GM06990 (cell line): ENCODE results near the gene SNPH.
A peak's percentile ranks its signal among the peaks of the same experiment; 100 is the strongest.

Experiments
- DNase-seq: peaks from one replicate; pipeline ENCODE4 v3.0.0-alpha.2; 2011; ENCODE audit not compliant: insufficient read length; ENCODE audit errors: extremely low read depth
- H3K27me3 ChIP-seq: replicated peaks from 2 replicates; pipeline ENCODE4 v1.6.0; 2011; ENCODE audit warnings: low read length; ENCODE audit not compliant: control insufficient read depth, insufficient read depth
- H3K36me3 ChIP-seq: 2 replicates; pipeline ENCODE4 v1.5.1; 2011; ENCODE audit warnings: low read length; ENCODE audit not compliant: control insufficient read depth, insufficient read depth
- H3K4me3 ChIP-seq: replicated peaks from 2 replicates; pipeline ENCODE4 v1.5.1; 2011; ENCODE audit warnings: low read depth, mild to moderate bottlenecking, control low read depth, low read length
- TF ChIP-seq, protein P1 (sequence below): IDR thresholded peaks from 2 replicates; pipeline ENCODE4 v1.5.1; 2011; ENCODE audit warnings: low read length, control low read depth, mild to moderate bottlenecking, inconsistent platforms; ENCODE audit not compliant: insufficient read depth, poor library complexity, severe bottlenecking

Gene SNPH

DNA sequence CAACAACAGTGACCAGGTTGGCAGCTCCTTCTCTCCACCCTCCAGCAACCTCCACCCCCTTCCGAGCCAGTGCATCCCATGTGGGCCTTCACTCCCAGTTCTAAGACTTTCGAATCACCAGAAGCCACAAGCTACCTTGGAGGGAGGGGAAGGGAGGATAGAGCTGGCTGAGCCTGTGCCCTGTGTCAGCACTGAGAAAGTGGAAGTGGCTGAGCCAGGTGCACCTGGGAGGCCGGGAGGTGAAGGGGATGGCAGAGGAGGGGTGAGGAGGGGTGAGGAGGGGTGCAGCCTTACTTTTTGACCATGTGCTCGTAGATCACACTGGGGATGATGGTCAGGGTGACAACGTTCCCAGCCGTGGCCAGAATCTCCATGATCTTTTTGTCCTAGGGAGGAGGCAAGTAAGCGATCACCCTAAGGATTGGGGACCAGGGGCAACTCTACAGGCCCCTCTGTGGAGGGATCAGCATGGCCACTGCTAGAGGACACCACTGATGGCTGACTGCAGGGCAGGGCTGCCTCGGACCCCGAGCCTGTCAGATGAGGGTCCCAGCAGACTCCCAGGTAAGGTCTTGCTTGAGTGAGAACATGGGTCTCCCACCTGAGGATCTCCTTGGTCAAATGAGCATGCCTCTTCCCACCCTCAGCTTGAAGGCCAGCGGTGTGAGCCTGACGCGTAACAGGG, 44.6 kb downstream of the SNPH start:
- Histone ChIP-seq H3K36me3 (no peaks in the 10 kb centered on the region), H3K27me3 (no peaks in the 10 kb centered on the region), H3K4me3 (no peak overlapping the region)
- TF ChIP-seq, protein P1, sequence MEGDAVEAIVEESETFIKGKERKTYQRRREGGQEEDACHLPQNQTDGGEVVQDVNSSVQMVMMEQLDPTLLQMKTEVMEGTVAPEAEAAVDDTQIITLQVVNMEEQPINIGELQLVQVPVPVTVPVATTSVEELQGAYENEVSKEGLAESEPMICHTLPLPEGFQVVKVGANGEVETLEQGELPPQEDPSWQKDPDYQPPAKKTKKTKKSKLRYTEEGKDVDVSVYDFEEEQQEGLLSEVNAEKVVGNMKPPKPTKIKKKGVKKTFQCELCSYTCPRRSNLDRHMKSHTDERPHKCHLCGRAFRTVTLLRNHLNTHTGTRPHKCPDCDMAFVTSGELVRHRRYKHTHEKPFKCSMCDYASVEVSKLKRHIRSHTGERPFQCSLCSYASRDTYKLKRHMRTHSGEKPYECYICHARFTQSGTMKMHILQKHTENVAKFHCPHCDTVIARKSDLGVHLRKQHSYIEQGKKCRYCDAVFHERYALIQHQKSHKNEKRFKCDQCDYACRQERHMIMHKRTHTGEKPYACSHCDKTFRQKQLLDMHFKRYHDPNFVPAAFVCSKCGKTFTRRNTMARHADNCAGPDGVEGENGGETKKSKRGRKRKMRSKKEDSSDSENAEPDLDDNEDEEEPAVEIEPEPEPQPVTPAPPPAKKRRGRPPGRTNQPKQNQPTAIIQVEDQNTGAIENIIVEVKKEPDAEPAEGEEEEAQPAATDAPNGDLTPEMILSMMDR: no peak
- no peak for DNase-seq

DNA sequence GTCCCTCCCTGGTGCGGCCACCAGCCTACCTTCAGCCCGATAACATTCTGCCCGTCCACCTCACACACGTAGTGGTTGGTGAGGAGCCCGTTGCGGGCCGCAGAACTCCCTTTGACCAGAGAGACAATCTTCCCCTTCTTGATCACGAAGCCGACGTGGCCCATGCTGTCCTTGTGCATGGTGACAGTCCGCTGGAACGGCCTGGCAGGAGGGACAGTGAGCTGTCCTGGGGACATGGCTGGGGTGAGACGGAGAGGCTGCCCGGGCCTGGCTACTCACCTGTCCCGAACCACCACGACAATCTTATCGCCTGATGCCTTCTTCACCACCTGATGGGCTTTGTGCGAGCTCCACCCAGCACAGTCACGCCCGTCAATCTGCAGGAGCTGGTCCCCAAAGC, 46.2 kb downstream of the SNPH start:
- Histone ChIP-seq H3K36me3 (no peaks in the 10 kb centered on the region), H3K27me3 (no peaks in the 10 kb centered on the region), H3K4me3 (no peak overlapping the region)
- TF ChIP-seq, protein P1: no peak
- no peak for DNase-seq

DNA sequence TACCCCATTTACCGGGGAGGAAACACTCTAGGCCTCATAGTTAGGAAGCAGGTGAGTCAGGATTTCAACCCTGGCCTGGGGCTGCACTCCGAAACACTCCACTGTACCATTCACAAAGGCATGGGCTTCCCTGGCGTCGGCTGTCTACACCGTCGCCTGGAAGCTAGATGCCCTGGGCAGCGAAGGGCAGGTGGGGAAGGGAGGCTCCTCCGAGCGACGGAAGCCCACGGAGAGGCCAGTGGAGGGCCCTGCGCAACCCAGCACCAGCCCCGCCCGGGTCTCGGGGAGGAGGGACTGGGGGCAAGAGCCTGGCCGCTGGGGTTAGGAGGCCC, 46.8 kb downstream of the SNPH start:
- TF ChIP-seq, protein P1: no peak
- no peaks in the 10 kb centered on the region for H3K27me3 ChIP-seq
- no peaks in the 10 kb centered on the region for H3K36me3 ChIP-seq
- no peak overlapping the region for H3K4me3 ChIP-seq
- no peak for DNase-seq

DNA sequence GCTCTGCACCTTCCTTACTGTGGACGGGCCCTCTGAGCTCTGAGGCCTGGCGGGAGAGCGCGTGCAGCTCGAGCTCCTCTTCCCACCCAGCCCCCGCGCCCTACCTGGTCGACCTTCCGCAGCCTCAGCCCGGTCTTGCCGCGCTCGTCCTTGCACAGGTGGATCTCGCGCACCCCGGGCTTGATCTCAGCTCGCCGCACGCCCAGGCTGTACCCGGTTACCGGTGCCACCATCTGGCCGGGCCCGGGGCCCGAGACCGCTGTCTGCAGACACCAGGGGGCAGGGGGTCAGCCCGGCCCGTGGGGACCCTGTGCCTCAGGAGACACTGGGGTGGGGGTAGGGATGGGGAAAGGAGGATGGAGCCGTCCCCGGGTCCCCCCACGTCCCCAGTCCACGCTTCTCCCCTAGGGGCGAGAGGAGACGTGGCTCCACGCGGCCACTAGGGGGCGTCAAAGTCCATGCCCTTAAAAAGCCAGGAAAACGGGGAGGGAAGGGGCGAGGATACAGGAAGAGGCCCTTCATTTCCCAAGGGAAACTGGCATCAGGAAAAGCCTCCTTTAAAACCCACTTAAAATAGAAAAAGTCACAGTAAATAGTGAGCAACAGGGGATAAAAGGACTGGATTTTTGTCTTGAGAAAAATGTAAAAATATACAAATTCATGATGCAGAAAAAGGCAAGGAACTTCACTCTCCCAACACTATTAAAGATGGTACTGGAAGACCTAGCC, 47.3 kb downstream of the SNPH start:
- H3K4me3 ChIP-seq: no peak overlapping the region
- TF ChIP-seq, protein P1: peak; percentile 94
- H3K36me3 ChIP-seq: no peaks in the 10 kb centered on the region
- no peaks in the 10 kb centered on the region for H3K27me3 ChIP-seq
- DNase-seq: no peak

DNA sequence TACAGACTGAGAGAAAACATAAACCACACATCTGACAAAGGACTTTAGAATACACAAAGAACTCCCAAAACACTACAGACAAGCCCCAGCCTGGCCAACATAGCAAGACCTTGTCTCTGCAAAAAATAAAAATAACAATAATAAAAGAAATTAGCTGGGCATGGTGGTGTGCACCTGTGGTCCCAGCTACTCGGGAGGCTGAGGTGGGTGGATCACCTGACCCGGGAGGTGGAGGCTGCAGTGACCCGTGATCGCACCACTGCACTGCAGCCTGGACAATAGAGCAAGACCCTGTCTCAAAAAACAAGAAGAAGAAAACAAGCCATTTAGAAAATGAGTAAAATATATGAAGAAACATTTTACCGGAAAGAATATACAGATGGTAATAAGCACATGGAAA, 49.7 kb downstream of the SNPH start:
- DNase-seq: no peak
- TF ChIP-seq, protein P1: no peak
- no peaks in the 10 kb centered on the region for H3K36me3 ChIP-seq
- no peaks in the 10 kb centered on the region for H3K27me3 ChIP-seq
- H3K4me3 ChIP-seq: no peak overlapping the region
